H1 (cell line): ENCODE measurements around the gene PDGFD. TPM values are rescaled to one million over a fixed set of nuclear protein-coding genes. Genes with fewer than 3 reads are reported as not detected.

Source experiments
- BCL11A ChIP-seq, 2 experiments: IDR thresholded peaks; one replicate each; pipeline ENCODE4 v1.6.1; 2011; ENCODE audit warnings: low read depth in 2 of 2, low read length in 2 of 2, mild to moderate bottlenecking in 2 of 2
- BRCA1 ChIP-seq: IDR thresholded peaks from 2 replicates; pipeline ENCODE4 v1.6.1; 2012; ENCODE audit warnings: low read depth, low read length, improper control_type of control experiment
- CHD2 ChIP-seq: IDR thresholded peaks from 2 replicates; pipeline ENCODE4 v1.6.1; 2012; ENCODE audit warnings: low read length, improper control_type of control experiment
- CHD7 ChIP-seq: fragments of 300-600 bp; sonication (generic); IDR thresholded peaks from 2 replicates; pipeline ENCODE4 v1.7.1; 2012; ENCODE audit warnings: low read length, moderate library complexity, mild to moderate bottlenecking, inconsistent platforms; ENCODE audit not compliant: insufficient replicate concordance
- JUN ChIP-seq: IDR thresholded peaks from 2 replicates; pipeline ENCODE4 v1.6.1; 2011; ENCODE audit warnings: low read depth, mild to moderate bottlenecking, improper control_type of control experiment, low read length
- KDM5A ChIP-seq: fragments of 200-600 bp; IDR thresholded peaks from 2 replicates; pipeline ENCODE4 v1.7.1; 2012; ENCODE audit warnings: mild to moderate bottlenecking, low read length, inconsistent platforms, mixed read lengths
- POLR2AphosphoS5 ChIP-seq: IDR thresholded peaks from 2 replicates; pipeline ENCODE4 v1.6.1; 2011; ENCODE audit warnings: low read depth, low read length
- RAD21 ChIP-seq, 2 experiments: IDR thresholded peaks in 1 of 2; conservative IDR thresholded peaks in 1 of 2; 2 replicates each; pipeline ENCODE4 v1.6.1; 2011; ENCODE audit warnings: low read depth in 2 of 2, low read length in 2 of 2, improper control_type of control experiment in 1 of 2, inconsistent platforms in 1 of 2, mild to moderate bottlenecking in 1 of 2, moderate library complexity in 1 of 2
- RBBP5 ChIP-seq: IDR thresholded peaks from 2 replicates; pipeline ENCODE4 v1.7.1; 2012; ENCODE audit warnings: low read depth, mild to moderate bottlenecking, inconsistent platforms, low read length, moderate library complexity, borderline replicate concordance
- SAP30 ChIP-seq: fragments of 300-600 bp; sonication (generic); IDR thresholded peaks from 2 replicates; pipeline ENCODE4 v1.7.1; 2012; ENCODE audit warnings: low read length, moderate library complexity, mild to moderate bottlenecking, inconsistent platforms; ENCODE audit not compliant: insufficient read depth, insufficient replicate concordance
- TAF7 ChIP-seq: optimal IDR thresholded peaks from 2 replicates; pipeline ENCODE3; 2011; ENCODE audit warnings: low read depth, mild to moderate bottlenecking, inconsistent platforms, low read length, moderate library complexity, borderline replicate concordance
- polyA plus RNA-seq, 7 experiments: library from polyadenylated mRNA; depleted of rRNA in 3 of 7; stranded (reverse) in 5 of 7; unstranded in 2 of 7; fragments of >200 nt in 5 of 7; fragments of 200-250 nt in 2 of 7; gene quantifications; 1 replicate in 5 of 7; 2 replicates in 1 of 7; 4 replicates in 1 of 7; pipeline versions ENCODE4 v1.2.1 to v1.2.3, GENCODE V29; 2011 to 2013; ENCODE audit warnings: missing spikeins in 2 of 7, mixed read lengths in 2 of 7
- total RNA-seq: library from RNA; stranded (reverse); fragmentation: NEBNext Ultra II Directional; extraction: Animal tissue kit (Norgen Biotek cat#: 25700); gene quantifications from 2 replicates; pipeline ENCODE4 v1.2.1, GENCODE V29; 2021
- TF ChIP-seq, protein P1 (sequence below): IDR thresholded peaks from 2 replicates; pipeline ENCODE4 v1.6.1; 2012; ENCODE audit warnings: inconsistent platforms

The PDGFD gene
- total and polyA plus RNA-seq, 2 of the 8 experiments (the other 6 are each of a cell fraction or from before 2014, with no cell fraction given): 1.1 to 3.9 TPM

DNA sequence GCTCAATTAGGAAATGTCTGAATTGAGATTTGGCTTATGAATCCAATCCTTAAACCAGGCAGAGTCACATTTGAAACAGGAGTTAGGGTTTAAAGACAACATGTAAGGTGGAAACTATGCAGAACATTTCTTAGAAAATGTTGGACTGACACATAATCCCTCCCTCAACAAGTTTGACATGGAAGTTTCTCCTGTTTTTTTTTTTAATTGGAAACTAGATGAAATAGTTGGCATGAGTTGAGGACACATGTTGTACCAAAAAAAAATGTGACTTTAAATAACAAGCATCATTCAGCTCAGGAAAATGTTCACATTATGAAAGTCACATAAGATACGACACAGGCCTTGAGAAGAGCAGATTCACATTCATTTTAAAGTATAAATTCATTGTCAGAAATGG lies 282.4 kb downstream of the PDGFD start (continued):
- TF ChIP-seq CHD7: no peak
- TF ChIP-seq BRCA1: no peak
- no peak for TF ChIP-seq JUN
- TF ChIP-seq CHD2: no peak
- TF ChIP-seq, protein P1, sequence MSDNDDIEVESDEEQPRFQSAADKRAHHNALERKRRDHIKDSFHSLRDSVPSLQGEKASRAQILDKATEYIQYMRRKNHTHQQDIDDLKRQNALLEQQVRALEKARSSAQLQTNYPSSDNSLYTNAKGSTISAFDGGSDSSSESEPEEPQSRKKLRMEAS: no peak
- TF ChIP-seq RAD21 (IDR thresholded peaks at IDR 0.05 in 1 of 2, conservative IDR thresholded peaks at IDR 0.05 in 1 of 2; ENCODE audit: low read depth in 2 of 2, low read length in 2 of 2): no peak
- TF ChIP-seq RBBP5: no peak
- TF ChIP-seq BCL11A (IDR thresholded peaks at IDR 0.05; ENCODE audit: low read depth in 2 of 2, low read length in 2 of 2): no peak
- no peak for TF ChIP-seq POLR2AphosphoS5
- no peak for TF ChIP-seq SAP30
- TF ChIP-seq KDM5A: no peak
- TF ChIP-seq TAF7: no peak
